ENCODE results near the gene XCL2. TPM values are rescaled to one million over a fixed set of nuclear protein-coding genes. Genes with fewer than 3 reads are reported as not detected.

XCL2 gene
- total and polyA plus RNA-seq, 2 of the 8 experiments (the other 6 are each of a cell fraction or from before 2014, with no cell fraction given) = not detected

GRCh38 chr1:168499688-168500049 is 44.1 kb downstream of the XCL2 start:
- Histone ChIP-seq H3K4ac (replicated peaks; ENCODE audit: insufficient read length, low read depth, low read length) (no peak overlapping the region), H3K4me2 (ENCODE audit: insufficient read depth in 1 of 2, low read depth in 2 of 2, low read length in 2 of 2) (no peak overlapping the region), H2BK5ac (ENCODE audit: low read depth, low read length) (no peak overlapping the region), H3K36me3 (ENCODE audit: control insufficient read depth in 2 of 4, insufficient read depth in 4 of 4, low read length in 3 of 4) (no peaks in the 10 kb centered on the region), H2BK15ac (ENCODE audit: low read length) (no peak overlapping the region), H2BK120ac (replicated peaks; ENCODE audit: low read depth, low read length) (no peak overlapping the region), H3K79me1 (ENCODE audit: low read depth, low read length) (no peaks in the 10 kb centered on the region), H3K27me3 (replicated peaks in 1 of 4; ENCODE audit: control insufficient read depth in 3 of 4, extremely low read depth in 1 of 4, insufficient read depth in 3 of 4, low read length in 3 of 4) (no peaks in the 10 kb centered on the region; a peak in 1 of 7 replicates), H3K79me2 (ENCODE audit: control insufficient read depth in 1 of 2, insufficient read depth in 2 of 2, low read length in 2 of 2) (no peaks in the 10 kb centered on the region), H4K20me1 (replicated peaks in 1 of 2; ENCODE audit: control insufficient read depth in 1 of 2, insufficient read depth in 2 of 2, low read length in 2 of 2) (no peaks in the 10 kb centered on the region), H3K9me3 (ENCODE audit: insufficient read depth in 2 of 2, low read depth in 1 of 2, low read length in 1 of 2) (no peaks in the 10 kb centered on the region), H2BK20ac (ENCODE audit: low read length) (no peak overlapping the region), H4K91ac (replicated peaks; ENCODE audit: insufficient read length, low read length) (no peak overlapping the region), H2AFZ (ENCODE audit: low read length) (no peak overlapping the region), H3K14ac (ENCODE audit: insufficient read length) (no peak overlapping the region), H4K8ac (ENCODE audit: extremely low read depth, insufficient read depth, low read length) (no peak overlapping the region), H3K23ac (ENCODE audit: insufficient read length) (no peak overlapping the region), H3K4me1 (replicated peaks in 1 of 4; ENCODE audit: control insufficient read depth in 3 of 4, insufficient read depth in 4 of 4, low read length in 3 of 4) (no peaks in the 10 kb centered on the region), H2BK12ac (ENCODE audit: low read depth, low read length) (no peak overlapping the region), H3K4me3 (ENCODE audit: extremely low read depth in 1 of 4, insufficient read depth in 2 of 4, low read depth in 3 of 4, low read length in 4 of 4) (no peak overlapping the region), H4K5ac (ENCODE audit: insufficient read length, low read depth, low read length) (no peak overlapping the region), H2AK5ac (ENCODE audit: low read depth, low read length) (no peak overlapping the region), H3K56ac (replicated peaks; ENCODE audit: insufficient read length, low read depth, low read length) (no peak overlapping the region), H3K23me2 (ENCODE audit: low read depth, low read length) (no peaks in the 10 kb centered on the region), H3K27ac (ENCODE audit: low read depth, low read length) (no peak overlapping the region), H3K18ac (ENCODE audit: extremely low read depth, low read length) (no peak overlapping the region), H3K9ac (replicated peaks in 1 of 4; ENCODE audit: extremely low read depth in 1 of 4, low read depth in 3 of 4, low read length in 3 of 4) (no peak overlapping the region)
- TF ChIP-seq ATF3 (IDR thresholded peaks at IDR 0.05; ENCODE audit: insufficient read depth, low read depth, low read length) (no peak), EZH2 (IDR thresholded peaks at IDR 0.05; ENCODE audit: low read depth, low read length, severe bottlenecking) (no peak), MAFK (IDR thresholded peaks at IDR 0.05; ENCODE audit: low read depth, low read length) (no peak), BRCA1 (IDR thresholded peaks at IDR 0.05; ENCODE audit: low read depth, low read length) (no peak), MAX (IDR thresholded peaks at IDR 0.05) (no peak), SUZ12 (IDR thresholded peaks at IDR 0.05; ENCODE audit: low read length) (no peak)
- ChIA-PET POLR2A (ENCODE audit: partially characterized antibody) (no interaction called here), CTCF (ENCODE audit: partially characterized antibody) (no interaction called here)
- DNase-seq (ENCODE audit: low read depth in 1 of 2, low spot score in 2 of 2) (no peak), FAIRE-seq (no peak)
- WGBS, 2 experiments (ENCODE audit: extremely low coverage in 1 of 2, insufficient coverage in 1 of 2, insufficient read length in 1 of 2, insufficient replicate concordance in 2 of 2, low coverage in 1 of 2, low lambda C conversion rate in 2 of 2, missing lambda C conversion rate in 1 of 2) = 91% methylated on average over 2 of the region's 2 CpGs; no CpG with 5 or more reads in 1 of the 2 experiments
